Stimulated activated CD4-positive, alpha-beta T cell treated with anti-CD3 and anti-CD28 coated beads, TNF-alpha, amount 100 ng/mL, for 1 hour (primary cell): ENCODE measurements around the gene MTG2.

Experiments used
- DNase-seq, 3 donors: peaks; one replicate each; pipeline ENCODE4 v3.0.0-alpha.2; 2020; ENCODE audit warnings: low read depth in 3 of 3, low spot score in 1 of 3

MTG2 gene

GRCh38 chr20:62219101-62219991, 36.5 kb downstream of the MTG2 start:
- no peak for DNase-seq

- peak in 1 of 3 donors; percentile 20 for DNase-seq
Observed at GRCh38 chr20:62219992-62220665, 37.3 kb downstream of the MTG2 start, which contains the start of gene HRH3. TSS of gene HRH3 (minus strand) at chr20:62220278. CDS start at chr20:62219970, 308 bp downstream.

- DNase-seq = no peak
Observed at GRCh38 chr20:62220666-62221568, 38.1 kb downstream of the MTG2 start.

- DNase-seq = no peak
Observed at GRCh38 chr20:62222266-62222850, 39.5 kb downstream of the MTG2 start.

GRCh38 chr20:62222972-62223371, 40.1 kb downstream of the MTG2 start:
- no peak for DNase-seq

GRCh38 chr20:62223571-62223970, 40.7 kb downstream of the MTG2 start:
- DNase-seq = no peak

GRCh38 chr20:62224113-62224855, 41.5 kb downstream of the MTG2 start:
- no peak for DNase-seq

- no peak for DNase-seq
Observed at GRCh38 chr20:62225026-62225425, 42.2 kb downstream of the MTG2 start.

- no peak for DNase-seq
Observed at GRCh38 chr20:62225820-62226635, 43.2 kb downstream of the MTG2 start.

GRCh38 chr20:62226707-62227590, 44.1 kb downstream of the MTG2 start:
- no peak for DNase-seq

- DNase-seq = no peak
Observed at GRCh38 chr20:62227591-62227976, 44.8 kb downstream of the MTG2 start.

- no peak for DNase-seq
Observed at GRCh38 chr20:62227977-62228958, 45.4 kb downstream of the MTG2 start.

- DNase-seq = no peak
Observed at GRCh38 chr20:62228982-62229545, 46.2 kb downstream of the MTG2 start.

GRCh38 chr20:62229667-62230066, 46.8 kb downstream of the MTG2 start:
- DNase-seq = no peak

GRCh38 chr20:62230276-62230675, 47.4 kb downstream of the MTG2 start:
- DNase-seq = no peak

GRCh38 chr20:62230696-62231095, 47.9 kb downstream of the MTG2 start:
- no peak for DNase-seq

GRCh38 chr20:62231292-62231691, 48.5 kb downstream of the MTG2 start:
- no peak for DNase-seq
